ENCODE results near the gene TAOK2.

GRCh38 chr16:30010844-30011713 is 37.4 kb downstream of the TAOK2 start, which contains the start of gene DOC2A:
- TF ChIP-seq CTCF (conservative IDR thresholded peaks at IDR 0.05; ENCODE audit: low read depth, low read length) = no peak
- no peak for TF ChIP-seq CEBPB (IDR thresholded peaks at IDR 0.05; ENCODE audit: low read depth, low read length)
- no peak for TF ChIP-seq POLR2A (IDR thresholded peaks at IDR 0.05; ENCODE audit: low read depth, low read length)
- no peak for TF ChIP-seq RCOR1 (IDR thresholded peaks at IDR 0.05; ENCODE audit: insufficient replicate concordance, low read length)
- TF ChIP-seq RAD21 (IDR thresholded peaks at IDR 0.05; ENCODE audit: low read length) = no peak
- no peak for TF ChIP-seq MXI1 (IDR thresholded peaks at IDR 0.05; ENCODE audit: borderline replicate concordance, low read depth, low read length)
- no peak for TF ChIP-seq USF2 (IDR thresholded peaks at IDR 0.05; ENCODE audit: low read depth, low read length)
- no peak for TF ChIP-seq BHLHE40 (IDR thresholded peaks at IDR 0.05; ENCODE audit: low read depth, low read length)
- no peak for TF ChIP-seq SMC3 (IDR thresholded peaks at IDR 0.05; ENCODE audit: low read depth, low read length)
- no peak for TF ChIP-seq ELK1 (IDR thresholded peaks at IDR 0.05; ENCODE audit: borderline replicate concordance, low read depth, low read length)
- TF ChIP-seq FOS (IDR thresholded peaks at IDR 0.05; ENCODE audit: low read depth, low read length) = no peak
